Pons (tissue), 1 donor: ENCODE data around the gene TCF4.

Experiments used
- DNase-seq: peaks from one replicate; pipeline ENCODE4 v3.0.0-alpha.2; 2016; ENCODE audit warnings: low spot score

The TCF4 gene

DNA sequence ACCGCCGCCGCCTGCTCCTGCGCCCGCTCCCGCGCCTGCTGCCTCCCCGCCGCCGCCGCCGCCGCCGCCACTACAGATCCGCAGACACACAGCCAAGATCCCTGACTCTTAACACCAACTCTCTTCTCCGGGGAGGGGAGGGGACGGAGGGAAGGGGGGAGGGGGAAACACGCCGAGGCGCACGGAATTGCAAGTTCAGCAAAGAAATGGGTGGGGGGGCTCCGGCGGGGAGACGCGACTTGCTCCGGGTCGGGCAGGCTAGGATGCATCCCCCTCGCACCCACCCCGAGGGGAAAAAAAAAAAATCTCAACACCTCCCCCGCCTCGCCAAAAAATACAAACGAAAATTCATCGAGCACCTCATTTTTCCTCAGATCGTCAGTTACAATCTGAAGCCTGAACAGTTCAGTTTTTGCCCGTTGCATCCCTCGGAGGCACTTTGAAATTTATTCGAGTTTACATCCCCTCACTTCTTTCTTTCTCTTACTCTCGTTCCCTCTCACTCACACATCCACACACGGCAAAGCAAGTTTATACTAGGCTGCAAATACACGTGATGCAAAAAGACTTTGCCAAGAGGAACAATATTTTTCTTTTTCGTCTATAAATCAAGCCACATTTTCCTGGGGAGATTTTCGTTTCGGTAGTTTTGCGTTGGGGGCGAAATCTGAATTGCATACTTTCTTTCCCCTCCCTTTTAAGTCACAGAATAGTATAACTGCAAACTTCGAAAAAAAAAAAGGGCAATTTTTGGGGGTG, at the start of gene TCF4:
TCF4 (minus strand) TSS at position 82 of the 759 bp plus-strand sequence. CDS start 1,076 bp downstream, outside the sequence.
- DNase-seq: peak; percentile 74

DNA sequence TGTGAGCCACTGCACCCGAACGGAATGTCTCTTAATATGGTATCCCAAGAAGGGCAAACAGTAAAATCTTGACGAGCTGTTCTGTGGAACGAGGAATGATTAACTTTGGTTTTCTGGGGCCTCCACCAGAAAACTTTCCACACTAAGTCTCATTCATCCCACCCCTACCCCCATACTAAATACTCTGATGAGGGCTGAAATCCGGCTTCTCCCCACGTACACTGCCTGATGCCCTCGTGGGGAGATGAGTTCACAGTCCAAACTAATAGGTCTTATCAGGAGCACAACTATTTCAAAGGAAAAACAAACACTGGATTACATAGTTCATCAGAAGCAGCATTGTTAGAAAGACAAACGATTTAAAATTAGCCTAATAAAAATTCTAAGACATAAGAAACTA, 49.2 kb upstream of the TCF4 start:
- no peak for DNase-seq

DNA sequence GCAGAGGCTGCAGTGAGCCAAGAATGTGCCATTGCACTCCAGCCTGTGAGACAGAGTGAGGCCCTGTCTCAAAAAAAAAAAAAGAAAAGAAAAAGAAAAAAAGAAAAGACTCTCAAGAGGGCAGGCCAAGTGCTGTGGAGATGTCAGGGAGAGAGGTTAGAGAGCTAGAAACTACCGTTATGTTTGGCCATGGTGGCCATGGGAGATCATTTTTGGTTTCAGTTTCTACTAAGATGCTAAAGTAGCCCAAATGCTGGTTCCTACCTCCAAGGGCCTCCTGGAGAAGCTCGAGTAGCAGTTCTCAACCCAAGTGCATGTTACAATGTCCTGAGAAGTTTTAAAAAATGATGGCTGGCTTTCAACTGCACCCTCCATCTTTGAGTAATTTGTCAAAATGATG, 47.4 kb upstream of the TCF4 start:
- DNase-seq: no peak

DNA sequence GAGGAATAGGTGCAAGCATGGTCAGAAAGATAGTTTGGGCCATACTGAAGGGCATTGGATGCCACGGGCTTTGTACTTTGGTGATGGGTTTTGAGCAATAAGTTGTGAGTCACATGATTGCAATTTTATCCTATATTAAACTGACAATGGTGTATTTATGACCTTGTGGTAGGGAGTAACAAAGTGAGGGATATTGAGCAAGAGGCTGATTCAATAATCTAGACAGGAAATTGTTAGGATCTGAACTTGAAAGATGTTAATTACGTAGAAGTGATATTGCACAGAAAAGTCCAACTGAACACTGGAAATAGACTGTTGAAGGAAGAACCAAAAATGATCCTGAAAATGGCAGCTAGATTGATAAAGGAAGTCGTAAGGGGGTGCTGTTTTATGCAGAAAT, 46.6 kb upstream of the TCF4 start:
- DNase-seq: no peak

DNA sequence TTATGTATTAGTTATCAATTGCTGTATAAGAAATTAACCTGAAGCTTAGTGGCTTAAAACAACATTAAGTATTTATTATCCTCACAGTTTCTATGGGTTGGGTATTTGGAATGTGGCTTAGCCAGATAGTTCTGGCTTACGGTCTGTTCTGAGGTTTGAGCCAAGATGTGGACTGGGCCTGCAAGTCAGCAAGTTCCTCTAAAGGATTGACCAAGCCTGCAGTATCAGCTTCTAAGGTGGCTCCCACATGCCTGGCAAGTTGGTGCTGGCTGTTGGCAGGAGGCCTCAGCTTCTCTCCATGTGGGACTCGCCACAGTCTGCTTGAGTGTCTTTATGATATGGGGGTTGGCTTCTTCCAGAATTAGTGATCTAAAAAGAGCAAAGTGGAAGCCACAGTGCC, 45.0 kb upstream of the TCF4 start:
- no peak for DNase-seq

- DNase-seq: no peak
Measured at GRCh38 chr18:55629133-55629532, 41.1 kb upstream of the TCF4 start.

- no peak for DNase-seq
Measured at GRCh38 chr18:55627007-55627406, 39.0 kb upstream of the TCF4 start.

DNA sequence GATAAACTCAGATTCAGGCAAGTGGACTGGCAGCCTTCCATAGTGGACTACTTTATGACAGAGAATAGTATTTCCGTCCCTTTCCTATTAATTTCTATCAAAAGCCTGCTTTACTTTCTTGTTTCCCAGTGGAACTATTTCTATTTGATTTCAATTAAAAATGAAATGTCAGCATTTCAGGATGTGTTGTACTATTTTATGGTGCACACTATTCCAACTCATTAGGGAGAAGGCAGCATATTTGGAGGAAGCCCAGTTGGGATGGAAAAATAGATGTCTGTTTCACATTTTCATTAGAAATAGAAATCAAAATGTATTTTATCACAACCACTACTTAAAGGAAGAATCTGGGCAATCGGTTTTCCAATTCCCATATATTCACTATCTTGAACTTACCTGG, 37.9 kb upstream of the TCF4 start:
- no peak for DNase-seq

GRCh38 chr18:55623626-55624025, 35.6 kb upstream of the TCF4 start:
- no peak for DNase-seq

DNA sequence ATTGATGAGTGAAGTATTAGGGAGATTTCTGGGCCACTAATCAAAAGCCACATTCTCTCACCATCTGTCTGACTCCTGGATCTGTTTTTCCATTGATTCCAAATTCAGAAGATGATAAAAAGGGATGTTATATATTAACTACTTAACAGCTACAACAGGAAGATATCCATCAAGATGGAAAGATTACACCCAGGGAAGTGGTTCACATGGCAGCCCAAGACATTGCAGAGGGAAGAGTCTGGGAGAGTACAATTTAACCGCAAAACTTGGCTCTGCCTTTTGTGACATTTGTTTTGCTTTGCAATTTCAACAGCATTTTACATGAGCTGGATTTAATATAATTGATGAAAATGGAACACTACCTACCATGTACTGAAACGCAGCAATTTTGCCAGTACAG, 22.5 kb upstream of the TCF4 start:
- DNase-seq: no peak

DNA sequence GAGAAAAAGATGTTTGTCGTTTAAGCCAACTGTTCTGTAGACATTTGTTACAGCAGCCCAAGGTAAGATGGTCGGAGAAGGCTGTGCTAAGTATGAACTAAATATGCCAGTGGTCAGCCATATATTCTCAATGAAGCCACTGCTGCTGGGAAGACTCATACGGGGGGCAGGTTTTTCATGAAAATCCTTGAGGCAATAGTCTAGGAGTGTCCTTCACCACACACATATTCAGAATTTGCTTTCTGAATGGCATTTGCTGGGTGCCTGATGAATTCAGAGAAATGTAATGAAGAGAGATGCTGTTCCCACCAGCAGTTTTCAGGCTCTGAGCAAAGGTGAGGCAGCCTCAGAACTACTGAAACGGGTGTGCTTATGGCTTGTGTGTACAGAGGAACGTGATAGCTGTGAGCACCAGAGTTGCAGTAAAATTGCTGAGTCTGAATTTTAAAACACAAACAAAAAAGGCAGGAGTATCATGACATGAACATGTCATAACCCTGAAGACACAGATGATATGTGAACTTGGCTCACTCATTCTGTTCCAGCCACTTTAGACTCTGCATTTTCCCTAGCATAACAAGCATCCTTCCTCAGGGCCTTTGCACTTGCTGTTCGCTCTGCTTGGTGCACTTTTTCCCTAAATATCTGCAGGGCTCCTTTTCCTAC, 21.3 kb upstream of the TCF4 start:
- DNase-seq: no peak

DNA sequence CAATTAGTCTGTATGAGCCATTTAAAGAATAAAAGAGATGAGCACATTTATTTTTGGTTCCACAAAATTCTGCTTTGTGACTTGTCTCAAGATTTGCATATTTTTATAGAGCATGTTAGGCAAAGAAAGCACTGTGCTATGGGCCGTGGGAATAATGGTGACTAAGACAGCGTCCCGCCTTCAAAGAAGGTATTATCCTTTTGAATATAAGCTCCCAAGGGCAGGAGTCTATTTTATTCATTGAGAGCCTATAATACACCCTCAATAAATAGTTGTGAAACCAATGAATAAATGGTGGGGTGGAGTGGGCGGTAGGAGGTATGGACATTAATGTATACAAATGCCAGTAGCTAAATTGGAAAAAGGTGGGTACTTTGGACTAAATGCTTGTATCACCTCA, 20.5 kb upstream of the TCF4 start:
- no peak for DNase-seq

GRCh38 chr18:55607773-55608172, 19.8 kb upstream of the TCF4 start:
- no peak for DNase-seq

GRCh38 chr18:55605733-55606338, 17.8 kb upstream of the TCF4 start:
- no peak for DNase-seq

- no peak for DNase-seq
Measured at GRCh38 chr18:55603775-55604174, 15.8 kb upstream of the TCF4 start.

GRCh38 chr18:55593888-55594287, 5.9 kb upstream of the TCF4 start:
- no peak for DNase-seq

DNA sequence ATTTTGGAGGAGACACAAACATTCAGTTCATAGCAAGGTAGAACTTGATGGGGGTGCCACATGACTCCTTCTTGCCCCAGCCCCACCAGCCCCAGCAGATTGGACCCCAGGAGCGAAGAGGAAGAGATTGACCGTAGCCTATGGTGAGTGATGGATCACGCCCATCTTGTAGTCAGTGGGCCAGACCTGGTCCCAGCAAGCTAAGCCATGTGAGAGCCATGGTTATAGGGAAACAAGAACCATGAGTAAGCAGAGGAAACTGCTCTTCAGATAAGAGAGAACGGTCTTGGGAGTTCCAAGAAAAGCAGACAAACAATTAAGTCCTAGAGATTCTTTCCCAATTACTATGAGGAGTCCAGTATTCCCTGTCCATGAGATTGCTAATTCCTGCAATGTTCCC, 4.6 kb upstream of the TCF4 start:
- DNase-seq: no peak

DNA sequence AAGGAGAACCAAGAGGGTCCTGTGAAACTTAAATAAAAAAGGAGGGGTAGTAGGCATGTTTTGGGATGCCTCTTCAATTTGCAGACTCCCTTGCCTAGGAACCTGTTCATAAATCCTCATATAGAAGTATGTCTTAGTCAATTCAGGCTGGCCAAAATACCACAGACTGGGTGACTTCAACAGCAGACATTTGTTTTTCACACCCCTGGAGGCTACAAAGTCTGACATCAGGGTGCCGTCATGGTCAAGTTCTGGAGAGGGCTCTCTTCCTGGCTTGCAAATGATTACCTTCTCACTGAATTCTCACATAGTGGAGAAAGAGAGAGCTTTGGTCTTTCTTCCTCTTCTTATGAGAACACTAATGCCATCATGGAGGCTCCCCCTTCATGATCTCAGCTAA, 4.1 kb upstream of the TCF4 start:
- DNase-seq: no peak

DNA sequence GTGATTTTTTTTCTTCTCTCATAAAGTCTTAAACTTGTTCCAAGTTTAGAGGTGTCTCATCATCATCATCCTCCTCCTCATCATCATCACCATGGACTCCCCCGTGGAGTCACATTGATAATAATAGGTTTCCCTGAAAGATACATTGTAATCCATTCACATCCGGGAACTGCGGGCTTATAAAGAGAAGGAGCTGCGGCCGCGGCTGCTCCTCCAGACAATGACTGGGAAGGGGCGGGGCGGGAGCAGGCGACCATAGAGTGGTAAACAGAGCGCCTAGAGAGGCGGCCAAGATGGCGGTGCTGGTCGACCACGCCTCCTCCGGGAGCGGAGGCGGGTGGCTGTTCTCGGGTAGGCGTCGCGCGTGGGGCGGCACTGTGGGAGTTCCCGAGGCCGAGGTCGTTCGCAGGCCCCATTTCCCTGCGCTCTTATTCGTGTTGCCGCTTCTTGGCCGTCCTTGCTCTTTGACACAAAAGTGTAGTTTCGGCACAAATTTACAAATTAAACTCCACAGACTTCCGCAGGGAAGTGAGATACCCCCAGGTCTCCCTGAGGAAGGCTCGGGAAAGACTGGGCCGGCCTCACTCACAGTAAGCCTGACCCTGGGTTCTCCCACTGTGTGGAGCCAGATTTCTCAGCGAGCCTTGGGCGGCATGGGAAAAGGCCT, 1.8 kb upstream of the TCF4 start:
- peak; percentile 96 for DNase-seq

- peak; percentile 78 for DNase-seq
Measured at GRCh38 chr18:55588870-55589595, 1.0 kb upstream of the TCF4 start.

- peak; percentile 54 for DNase-seq
Measured at GRCh38 chr18:55587418-55588110, 428 bp downstream of the TCF4 start.
